ENCODE measurements around the gene RTN1.

RTN1 gene, protein sequence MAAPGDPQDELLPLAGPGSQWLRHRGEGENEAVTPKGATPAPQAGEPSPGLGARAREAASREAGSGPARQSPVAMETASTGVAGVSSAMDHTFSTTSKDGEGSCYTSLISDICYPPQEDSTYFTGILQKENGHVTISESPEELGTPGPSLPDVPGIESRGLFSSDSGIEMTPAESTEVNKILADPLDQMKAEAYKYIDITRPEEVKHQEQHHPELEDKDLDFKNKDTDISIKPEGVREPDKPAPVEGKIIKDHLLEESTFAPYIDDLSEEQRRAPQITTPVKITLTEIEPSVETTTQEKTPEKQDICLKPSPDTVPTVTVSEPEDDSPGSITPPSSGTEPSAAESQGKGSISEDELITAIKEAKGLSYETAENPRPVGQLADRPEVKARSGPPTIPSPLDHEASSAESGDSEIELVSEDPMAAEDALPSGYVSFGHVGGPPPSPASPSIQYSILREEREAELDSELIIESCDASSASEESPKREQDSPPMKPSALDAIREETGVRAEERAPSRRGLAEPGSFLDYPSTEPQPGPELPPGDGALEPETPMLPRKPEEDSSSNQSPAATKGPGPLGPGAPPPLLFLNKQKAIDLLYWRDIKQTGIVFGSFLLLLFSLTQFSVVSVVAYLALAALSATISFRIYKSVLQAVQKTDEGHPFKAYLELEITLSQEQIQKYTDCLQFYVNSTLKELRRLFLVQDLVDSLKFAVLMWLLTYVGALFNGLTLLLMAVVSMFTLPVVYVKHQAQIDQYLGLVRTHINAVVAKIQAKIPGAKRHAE
- total RNA-seq, result 22.8 to 51.3 (median 42.0) reads per million in 17 experiments

DNA sequence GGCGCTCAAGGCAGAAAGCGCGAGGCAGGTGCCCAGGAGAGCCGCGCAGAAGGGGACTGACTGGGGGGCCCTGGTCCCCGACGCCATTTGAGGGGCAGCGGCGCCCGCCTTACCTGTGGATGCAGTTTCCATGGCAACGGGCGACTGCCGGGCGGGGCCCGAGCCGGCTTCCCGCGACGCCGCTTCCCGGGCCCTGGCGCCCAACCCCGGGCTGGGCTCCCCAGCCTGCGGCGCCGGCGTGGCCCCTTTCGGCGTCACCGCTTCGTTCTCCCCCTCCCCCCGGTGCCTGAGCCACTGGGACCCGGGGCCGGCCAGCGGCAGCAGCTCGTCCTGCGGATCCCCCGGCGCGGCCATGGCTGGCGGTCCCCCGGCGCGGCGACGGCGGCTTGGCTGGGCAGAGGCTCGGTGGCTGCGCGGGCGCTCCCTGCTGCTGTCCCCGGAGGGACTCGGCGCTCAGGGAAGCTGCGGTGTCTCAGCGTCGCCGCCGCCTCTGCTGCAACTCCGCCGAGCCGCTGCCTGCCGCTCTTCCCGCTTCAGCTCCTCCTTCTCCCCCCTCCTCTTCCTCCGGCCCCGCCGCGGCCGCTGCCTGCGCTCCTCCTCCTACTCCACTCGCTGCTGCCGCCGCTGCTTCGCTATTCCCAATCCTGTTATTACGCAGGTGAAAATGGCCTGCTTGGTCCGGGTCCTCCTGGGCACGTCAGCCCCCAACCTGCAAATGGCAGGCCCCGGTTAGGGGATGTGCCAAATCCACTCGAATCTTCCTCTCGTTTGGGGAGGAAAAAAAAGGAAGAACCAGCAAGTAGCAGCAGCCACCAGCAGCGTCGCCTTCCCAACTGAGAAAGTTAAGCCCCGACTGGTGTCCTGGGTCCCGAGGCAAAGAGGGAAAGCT, at the start of gene RTN1:
TSS of gene RTN1 (minus strand) at position 500 of the 889 bp plus-strand sequence. CDS start at position 354, 146 bp downstream.
- peak; percentile 70 to 88 (median 82) for DNase-seq

DNA sequence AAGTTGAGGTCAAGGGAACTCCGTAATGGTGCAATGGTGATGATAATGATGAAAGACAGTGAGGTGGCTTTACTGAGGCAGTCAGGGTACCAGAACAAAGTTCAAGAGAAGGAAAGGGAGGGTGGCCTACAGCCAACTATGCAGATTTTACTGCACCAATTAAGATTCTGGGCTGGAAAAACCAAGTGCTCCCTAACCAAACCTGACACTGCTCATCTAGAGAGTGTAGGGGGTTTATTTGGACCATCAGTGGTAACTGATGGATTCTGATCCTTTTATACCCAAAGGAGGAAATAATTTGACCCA, 49.8 kb upstream of the RTN1 start:
- DNase-seq, result peak in 1 of 4 experiments; percentile 14

DNA sequence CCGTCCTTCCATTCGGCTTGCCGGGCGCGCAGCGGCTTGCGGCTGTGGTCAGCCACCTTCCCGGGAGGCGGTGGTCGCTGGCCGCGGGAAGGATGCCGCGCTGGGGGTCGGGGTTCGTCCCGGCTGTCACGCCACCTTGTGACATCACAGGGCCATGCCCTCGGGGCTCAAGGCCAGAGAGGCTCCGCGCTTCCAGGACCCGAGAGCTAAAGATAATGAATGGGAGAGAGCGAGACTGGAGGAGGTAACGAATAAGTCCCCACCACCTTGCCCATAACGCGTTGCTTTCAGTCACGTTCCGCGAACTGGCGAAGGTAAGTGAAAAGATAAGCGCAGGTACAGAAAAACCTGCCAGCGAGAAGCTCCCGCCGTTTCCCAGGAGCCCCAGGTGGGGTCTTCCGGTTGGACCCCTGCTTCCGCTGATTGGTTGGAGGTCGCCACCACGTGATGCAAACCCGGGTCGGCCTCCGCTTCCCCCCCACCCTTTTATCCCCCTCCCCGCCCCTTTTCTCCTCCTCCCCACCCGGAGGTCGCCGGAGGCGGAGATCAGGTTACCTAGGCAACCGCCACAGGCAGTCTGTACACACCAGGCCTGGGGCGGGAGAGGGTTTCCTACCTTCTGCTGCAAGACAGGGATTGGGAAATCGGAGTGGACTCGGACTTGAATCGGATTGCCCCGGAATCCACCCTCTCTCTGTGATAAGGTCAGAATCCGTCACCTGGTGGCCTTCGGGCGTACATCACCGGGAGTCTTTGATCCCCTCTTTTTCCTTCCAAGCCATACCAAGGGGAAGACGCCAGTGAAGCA, 49.2 kb upstream of the RTN1 start, which contains the start of gene LRRC9:
TSS of gene LRRC9 (plus strand) at position 575 of the 808 bp plus-strand sequence.
- DNase-seq, result peak; percentile 2 to 16 (median 11)

DNA sequence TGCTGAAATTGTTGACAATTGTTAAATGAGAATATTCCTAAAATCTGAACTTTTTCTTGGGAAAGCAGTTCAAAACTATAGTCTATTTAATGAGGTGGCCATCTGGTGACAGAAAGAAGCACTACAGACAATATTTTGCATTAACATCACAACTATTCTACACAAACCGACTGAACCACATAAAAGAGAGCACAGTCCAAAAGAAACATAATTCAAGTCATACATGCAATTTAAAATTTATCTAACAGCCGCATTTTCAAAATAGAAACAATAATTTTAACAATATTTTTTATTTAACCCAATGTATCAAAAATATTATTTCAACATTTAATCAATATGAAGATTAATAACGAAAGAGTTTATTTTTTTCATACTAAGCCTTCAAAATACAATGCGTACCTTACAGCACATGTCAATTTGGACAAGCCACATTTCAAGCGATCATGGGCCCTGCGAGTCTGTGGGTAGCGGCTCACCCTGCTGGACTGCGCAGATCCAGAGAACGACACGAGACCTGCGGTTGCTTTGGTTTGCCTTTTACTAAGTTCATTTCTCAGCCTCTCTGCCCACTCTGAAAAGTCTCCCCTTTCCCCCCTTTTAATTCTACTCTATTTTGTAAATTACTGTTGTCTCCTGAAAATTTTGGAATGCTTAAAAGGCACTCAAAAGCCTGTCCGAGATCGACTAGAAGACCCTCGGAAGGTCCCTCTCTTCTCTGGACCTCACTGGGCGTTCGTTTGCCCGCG, 48.4 kb upstream of the RTN1 start:
- peak; percentile 42 to 59 (median 55) for DNase-seq

DNA sequence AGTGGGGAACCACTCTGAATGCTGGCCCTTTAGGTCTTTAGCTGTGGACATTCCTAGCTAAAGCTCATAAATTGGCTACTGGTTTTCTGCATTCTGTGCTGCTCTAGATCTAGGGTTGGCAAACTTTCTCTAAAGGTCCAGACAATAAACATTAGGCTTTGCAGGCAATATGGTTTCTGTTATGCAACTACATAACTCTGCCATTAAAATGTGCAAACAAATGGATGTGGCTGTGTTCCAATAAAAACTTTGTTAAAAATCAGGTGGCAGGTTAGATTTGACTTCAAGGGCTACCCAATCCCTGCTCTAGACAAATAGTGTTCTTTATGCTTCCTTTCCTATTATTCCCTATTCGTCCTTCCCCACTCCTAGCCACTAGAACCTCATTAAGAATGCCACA, 42.6 kb upstream of the RTN1 start:
- DNase-seq, result no peak

DNA sequence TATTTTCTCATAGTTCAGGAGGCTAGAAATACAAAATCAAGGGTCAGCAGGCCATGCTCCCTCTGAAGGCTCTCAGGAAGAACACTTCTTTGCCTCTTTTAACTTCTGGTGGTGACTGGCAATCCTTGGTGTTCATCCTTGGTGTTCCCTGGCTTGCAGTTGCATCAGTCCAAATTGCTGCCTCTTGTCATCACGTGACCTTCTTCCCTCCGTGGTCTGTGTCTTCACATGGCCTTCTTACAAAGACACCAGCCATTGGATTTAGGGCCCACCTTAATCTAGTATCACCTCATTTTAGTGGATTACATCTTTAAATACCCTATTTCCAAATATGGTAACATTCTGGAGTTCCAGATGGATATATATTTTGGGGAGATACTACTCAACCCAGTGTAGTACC, 41.9 kb upstream of the RTN1 start:
- no peak for DNase-seq

DNA sequence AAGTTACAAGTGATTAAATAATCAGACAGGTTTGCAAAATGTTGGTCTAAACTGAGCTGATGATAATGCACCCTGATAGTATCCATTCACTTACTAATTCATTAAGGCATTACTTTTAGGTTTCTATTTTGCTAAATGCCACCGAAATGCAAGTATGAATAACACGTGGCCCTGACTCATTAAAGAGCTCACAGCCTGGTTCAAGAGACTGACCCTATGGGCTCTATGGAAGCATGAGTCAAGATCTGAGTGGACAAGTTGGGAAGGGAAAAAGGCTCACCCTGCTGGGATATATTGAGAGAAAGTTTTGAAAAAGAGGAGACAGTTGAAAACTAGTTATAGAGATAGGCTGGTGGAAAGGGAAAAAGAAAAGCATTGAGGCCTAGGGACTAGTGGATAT, 34.6 kb upstream of the RTN1 start:
- no peak for DNase-seq

DNA sequence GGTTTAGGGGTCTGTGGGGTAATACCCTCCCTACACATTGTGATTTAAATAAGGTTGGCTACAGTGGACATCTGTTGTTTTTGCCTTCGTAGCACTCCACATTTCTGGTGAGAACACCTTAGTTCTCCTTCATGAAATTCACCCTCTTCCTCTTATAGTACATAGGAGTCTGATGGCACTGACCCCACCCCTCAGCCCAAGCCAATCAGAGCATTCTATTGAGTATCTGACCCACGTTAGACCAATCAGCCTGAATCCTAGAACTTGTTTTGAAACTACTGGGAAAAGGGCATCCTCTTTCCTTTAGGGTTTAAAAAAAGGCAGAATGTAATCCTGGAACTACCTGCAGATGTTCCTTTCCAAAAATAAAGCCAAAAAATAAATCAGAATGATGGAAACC, 33.6 kb upstream of the RTN1 start:
- DNase-seq, result no peak

DNA sequence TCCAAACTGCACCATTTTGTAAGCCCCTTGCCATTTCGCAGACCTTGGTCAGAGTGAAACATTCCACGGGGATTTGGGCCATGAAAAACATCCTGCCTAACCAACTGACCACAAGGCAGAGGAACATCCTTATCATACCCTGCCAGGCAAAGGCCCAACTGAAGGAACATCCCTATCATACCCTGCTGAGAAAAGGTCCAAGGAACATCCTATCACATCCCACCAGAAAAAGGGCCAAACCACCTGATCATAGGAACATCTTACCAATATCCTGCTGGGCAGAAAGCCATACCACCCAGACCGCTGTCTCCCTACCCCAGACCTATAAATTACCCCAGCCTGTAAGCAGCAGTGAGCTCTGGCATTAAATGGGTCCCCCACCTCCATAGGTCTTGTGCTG, 30.0 kb upstream of the RTN1 start:
- no peak for DNase-seq

DNA sequence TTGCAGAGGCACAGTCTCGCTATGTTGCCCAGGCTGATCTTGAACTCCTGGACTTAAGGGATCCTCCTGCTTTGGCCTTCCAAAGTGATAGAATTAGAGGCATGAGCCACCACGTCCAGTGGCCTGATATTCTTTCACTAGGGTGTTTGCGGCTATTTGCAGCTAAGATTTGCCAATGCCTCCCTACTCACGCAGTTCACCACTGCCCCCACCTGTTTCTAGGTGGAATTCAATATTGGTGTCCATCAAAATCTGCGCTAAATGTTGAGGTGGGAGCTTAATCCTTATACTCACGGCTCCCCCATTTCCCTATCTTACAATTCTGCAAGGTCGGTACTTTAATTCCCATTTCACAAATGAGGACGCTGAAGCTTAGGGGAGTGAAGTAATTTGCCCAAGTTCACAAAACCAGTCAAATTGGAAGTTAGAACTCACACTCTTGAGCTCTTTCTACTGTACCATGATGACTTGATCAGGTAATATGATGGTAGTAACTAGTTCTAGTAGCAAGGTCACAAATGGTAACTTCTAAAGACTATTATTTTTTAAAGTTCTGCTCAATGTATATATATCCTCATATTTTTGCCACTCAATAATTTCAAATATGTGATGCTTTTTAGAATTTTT, 27.3 kb upstream of the RTN1 start:
- DNase-seq, result peak; percentile 62 to 81 (median 68)

DNA sequence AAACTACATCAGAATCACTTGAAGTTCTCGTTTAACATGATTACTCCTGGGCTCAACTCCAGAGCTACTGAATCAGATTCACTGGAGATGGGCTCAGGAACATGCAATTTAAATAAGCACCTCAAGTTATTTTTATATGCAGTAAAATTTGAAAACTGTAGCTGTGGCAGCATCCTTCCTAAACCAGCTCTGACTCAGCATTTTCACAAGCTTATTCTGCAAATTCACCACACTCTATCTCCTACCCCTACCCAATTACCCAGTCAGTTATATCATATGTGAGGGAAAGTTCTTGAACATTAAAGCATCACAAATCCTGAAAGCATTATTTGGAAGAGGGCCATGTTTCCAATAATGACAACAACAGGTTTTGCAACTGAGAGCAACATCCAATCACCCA, 25.1 kb upstream of the RTN1 start:
- no peak for DNase-seq

DNA sequence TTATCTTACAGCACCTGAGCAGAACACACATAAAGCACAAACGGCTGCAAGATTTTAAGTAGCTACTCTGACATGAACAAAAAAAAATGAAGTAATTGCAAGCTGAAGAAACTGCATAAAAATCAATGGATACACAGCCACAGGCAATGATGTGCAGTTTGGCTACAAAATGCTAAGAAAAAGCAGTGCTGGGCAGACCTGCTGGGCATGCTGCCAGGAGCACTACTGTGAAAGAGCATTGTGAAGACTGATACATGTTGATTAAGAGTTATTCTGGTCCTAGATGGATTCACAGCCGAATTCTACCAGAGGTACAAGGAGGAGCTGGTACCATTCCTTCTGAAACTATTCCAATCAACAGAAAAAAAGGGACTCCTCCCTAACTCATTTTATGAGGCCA, 20.1 kb upstream of the RTN1 start:
- DNase-seq, result no peak

DNA sequence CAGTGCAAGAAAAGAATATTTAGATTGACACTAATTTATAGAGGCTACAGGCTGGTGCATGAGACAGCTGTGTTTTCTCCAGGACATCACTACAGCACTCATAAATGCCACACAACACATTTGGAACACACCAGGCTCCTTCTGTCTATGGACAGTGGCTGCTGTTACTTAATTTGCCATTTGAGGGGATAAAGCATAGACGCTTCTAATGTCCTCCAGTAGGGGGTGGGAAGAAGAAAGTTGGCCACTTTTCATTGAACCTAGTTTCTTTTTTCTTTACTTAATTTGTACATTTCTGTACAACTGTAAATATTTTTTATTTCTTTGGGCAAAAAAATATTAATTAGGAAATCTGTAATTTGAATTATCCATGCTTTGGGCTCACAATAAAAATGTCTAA, 12.4 kb upstream of the RTN1 start:
- peak; percentile 6 to 42 (median 8) for DNase-seq

DNA sequence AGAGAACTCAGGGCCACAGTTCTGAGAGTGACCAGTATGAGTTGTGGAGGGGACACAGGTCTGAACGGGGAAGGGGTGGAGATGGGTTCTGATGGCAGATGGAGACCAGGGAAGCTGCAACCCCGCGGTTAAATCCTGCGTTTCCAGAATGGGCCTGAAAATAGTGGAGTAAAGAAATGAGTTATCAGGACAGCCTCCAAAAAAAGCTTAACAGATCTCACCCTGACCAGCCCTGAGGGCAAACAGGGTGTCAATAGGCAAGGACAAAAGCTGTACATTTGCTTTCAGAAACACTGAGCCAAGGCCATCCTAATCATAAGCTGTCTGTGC, 555 bp upstream of the RTN1 start:
- no peak for DNase-seq

DNA sequence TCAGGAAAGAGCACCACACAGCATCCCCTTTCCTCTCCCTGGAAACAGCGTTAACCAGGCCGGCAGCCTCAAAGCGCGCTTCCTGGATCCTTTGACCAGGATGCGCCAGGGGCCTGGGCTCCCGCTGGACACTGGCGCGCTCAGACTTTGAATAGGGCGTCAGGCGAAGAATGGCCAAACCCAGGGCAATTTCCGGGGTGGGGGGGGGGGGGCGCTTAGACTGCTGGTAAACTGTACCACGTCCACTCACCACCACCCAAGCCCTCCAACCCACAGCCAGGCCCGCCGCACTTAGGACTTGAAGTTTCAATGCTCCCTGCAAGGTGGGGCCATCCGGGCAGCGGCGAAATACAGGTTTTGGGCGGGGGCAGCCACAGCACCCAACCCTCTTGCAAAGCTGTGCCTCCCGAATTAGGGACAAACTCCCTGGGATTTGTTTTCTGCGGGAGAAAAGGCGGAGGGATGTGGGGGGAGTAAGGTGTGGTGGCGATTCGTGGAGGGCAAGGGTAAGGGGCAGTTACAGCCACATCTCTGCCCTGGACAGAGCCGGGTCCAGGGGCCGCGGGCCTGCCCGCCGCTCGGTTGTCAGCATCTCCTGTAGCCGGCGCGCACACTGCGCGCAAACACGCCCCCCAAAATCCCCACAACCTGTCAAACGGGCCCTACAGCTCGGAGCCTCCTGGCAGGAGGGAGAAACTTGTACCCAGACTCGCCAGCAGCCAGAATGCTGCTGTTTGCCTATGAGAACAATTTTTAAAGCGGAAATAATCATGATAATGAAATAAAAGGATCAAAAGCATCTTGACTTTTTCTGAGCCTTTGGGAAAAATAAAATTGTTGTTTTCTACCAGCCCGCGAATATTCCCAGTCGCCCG, 958 bp downstream of the RTN1 start:
- DNase-seq, result peak in 1 of 4 experiments; percentile 18

DNA sequence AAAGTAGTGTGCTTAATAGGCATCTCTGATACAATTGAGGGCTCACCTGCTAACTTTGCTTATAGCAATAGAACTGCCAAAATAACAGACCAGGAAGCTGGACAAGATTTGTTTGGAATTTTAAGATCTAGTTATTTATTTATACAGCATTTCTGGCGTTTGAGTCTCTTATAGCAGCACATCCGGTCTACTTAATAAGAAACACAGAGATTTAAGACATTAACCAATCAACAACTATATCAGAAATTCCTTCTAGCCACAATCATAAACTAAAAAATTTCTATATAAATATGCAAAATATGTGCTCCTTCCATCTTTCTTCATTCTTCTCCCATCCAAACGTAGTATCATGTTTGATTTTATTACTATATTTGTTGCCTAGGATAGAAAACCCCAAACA, 2.6 kb downstream of the RTN1 start:
- DNase-seq, result no peak

DNA sequence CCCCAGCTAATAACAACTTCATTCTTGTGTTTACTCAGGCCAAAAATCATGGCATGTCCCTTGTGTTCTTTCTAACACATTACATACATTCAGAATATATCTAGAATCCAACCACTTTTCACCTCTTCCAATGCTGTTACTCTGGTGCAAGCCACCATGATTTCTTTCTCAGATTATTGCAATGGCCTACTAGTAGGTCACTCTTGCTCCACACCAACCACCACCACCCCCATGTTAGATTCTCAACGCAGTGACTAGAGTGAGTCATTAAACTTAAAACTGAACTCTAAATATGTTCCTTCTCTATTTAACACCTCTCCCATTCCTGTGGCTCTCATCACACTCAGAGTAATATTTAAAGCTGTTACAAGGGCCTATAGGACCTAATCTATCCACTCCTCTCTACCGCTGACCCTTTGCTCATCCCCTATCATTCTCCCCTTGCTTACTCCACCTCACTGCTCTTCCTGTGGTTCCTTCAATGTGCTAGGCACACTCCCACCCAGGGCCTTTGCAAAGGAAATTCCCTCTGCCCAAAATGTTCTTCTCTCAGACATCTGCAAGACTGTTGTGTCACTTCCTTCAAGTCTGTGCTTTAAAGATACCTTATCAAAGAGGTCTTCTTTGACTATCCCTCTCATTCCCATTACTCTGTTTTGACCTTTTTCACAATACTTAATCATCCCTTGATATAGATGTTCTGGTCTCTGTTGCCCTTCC, 6.6 kb downstream of the RTN1 start:
- DNase-seq, result peak; percentile 40 to 70 (median 66)

DNA sequence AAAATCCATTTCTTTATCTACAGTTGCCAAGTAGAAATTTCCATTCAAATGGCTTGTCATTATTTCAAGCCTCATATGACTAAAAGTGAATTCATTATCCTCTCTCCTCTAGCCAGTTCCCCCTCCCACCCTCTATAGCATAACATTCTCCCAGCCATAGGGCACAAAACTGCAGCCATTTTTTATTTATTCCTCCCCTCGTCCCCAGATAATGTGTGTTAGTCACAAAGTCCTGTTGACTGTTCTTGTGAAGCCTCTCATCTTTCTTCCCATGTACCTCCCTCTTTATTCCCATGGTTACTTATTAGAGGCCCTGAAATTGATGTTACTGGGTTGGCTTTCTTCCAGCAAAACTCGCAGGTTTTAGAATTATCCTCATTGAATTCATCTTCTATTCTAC, 13.2 kb downstream of the RTN1 start:
- no peak for DNase-seq

DNA sequence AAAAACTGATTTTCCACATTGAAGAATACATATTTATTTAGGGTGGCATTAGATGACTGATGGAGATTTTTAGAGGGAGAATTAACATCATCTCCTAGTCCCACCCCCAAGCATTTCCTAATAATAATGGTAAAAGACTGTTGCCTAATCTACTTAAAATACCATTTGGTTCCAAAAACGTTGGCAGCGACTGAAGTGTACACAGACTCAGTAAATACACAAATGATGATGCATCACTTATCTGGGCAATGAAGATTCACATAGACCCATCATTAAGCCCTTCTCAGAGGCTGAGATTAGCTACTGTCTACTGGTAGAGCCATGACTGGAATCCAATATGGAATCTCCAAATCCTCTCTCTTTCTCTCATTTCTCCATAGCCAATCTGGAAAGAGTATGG, 18.2 kb downstream of the RTN1 start:
- DNase-seq, result no peak
